IMR-90 (cell line): ENCODE results near the gene RGS16. TPM values are rescaled to one million over a fixed set of nuclear protein-coding genes. Genes with fewer than 3 reads are reported as not detected.
A peak's percentile ranks its signal among the peaks of the same experiment; 100 is the strongest.

ENCODE experiments used
- ATAC-seq: fragments of 200-7000 bp; cut with Tn5 transposase; 2 replicates; pipeline ENCODE4 v1.9.1; 2020; ENCODE audit warnings: low read depth, mild to moderate bottlenecking, moderate library complexity
- BruUV-seq: library from RNA; stranded (reverse); fragments of 400-500 nt; replicated peaks from 2 replicates; lab custom pipeline; 2021; lab: Mats Ljungman, UMichigan
- CTCF ChIA-PET: fragments of 300-600 bp; formaldehyde crosslinking; extraction: SDS; loops from one replicate; lab custom pipeline; 2021; ENCODE audit warnings: antibody characterized with exemption; lab: Yijun Ruan, JAX
- POLR2A ChIA-PET: fragments of 300-600 bp; sonication (Branson Sonifier 250); formaldehyde crosslinking; loops from one replicate; lab custom pipeline; 2022; ENCODE audit warnings: antibody characterized with exemption; ENCODE audit not compliant: unreplicated experiment; lab: Charles Lee
- DNase-seq: peaks from one replicate; pipeline ENCODE4 v3.0.0; 2013
- H2AFZ ChIP-seq: replicated peaks from 2 replicates; pipeline ENCODE3; 2013; ENCODE audit warnings: low read length, mild to moderate bottlenecking; ENCODE audit not compliant: poor library complexity
- H2AK5ac ChIP-seq: 2 replicates; pipeline ENCODE4 v1.6.1; 2013; ENCODE audit warnings: low read depth, low read length, inconsistent platforms
- H2AK9ac ChIP-seq: replicated peaks from 2 replicates; pipeline ENCODE3; 2013; ENCODE audit warnings: mild to moderate bottlenecking, low read depth, low read length, moderate library complexity; ENCODE audit not compliant: poor library complexity
- H2BK120ac ChIP-seq: 2 replicates; pipeline ENCODE4 v1.6.1; 2013; ENCODE audit warnings: low read depth, low read length, inconsistent platforms
- H2BK15ac ChIP-seq: 3 replicates; pipeline ENCODE4 v1.6.1; 2013; ENCODE audit warnings: low read depth, low read length, inconsistent platforms
- H2BK20ac ChIP-seq: 2 replicates; pipeline ENCODE4 v1.6.1; 2013; ENCODE audit warnings: low read depth, mild to moderate bottlenecking, inconsistent platforms, low read length, moderate library complexity
- H2BK5ac ChIP-seq: 2 replicates; pipeline ENCODE4 v1.6.1; 2013; ENCODE audit warnings: mild to moderate bottlenecking, low read depth, low read length, inconsistent platforms; ENCODE audit not compliant: poor library complexity, severe bottlenecking
- H3K14ac ChIP-seq: replicated peaks from 2 replicates; pipeline ENCODE4 v1.6.1; 2013; ENCODE audit warnings: low read depth, low read length, inconsistent platforms
- H3K18ac ChIP-seq: 2 replicates; pipeline ENCODE4 v1.6.1; 2013; ENCODE audit warnings: low read depth, low read length, control low read depth
- H3K23ac ChIP-seq: 2 replicates; pipeline ENCODE4 v1.6.1; 2013; ENCODE audit warnings: low read depth, low read length, inconsistent platforms
- H3K27ac ChIP-seq: 2 replicates; pipeline ENCODE4 v1.5.1; 2013; ENCODE audit warnings: mild to moderate bottlenecking, control low read depth, low read length; ENCODE audit not compliant: insufficient read depth
- H3K27me3 ChIP-seq: 2 replicates; pipeline ENCODE4 v1.6.1; 2013; ENCODE audit warnings: low read length; ENCODE audit not compliant: control insufficient read depth, insufficient read depth
- H3K36me3 ChIP-seq: 2 replicates; pipeline ENCODE4 v1.6.1; 2013; ENCODE audit warnings: low read length, mixed read lengths; ENCODE audit not compliant: control insufficient read depth, insufficient read depth
- H3K4ac ChIP-seq: 2 replicates; pipeline ENCODE4 v1.6.1; 2013; ENCODE audit warnings: low read depth, low read length, inconsistent platforms
- H3K4me1 ChIP-seq: 2 replicates; pipeline ENCODE4 v1.6.1; 2013; ENCODE audit warnings: low read length, mixed read lengths; ENCODE audit not compliant: control insufficient read depth, insufficient read depth
- H3K4me2 ChIP-seq: 2 replicates; pipeline ENCODE4 v1.6.1; 2013; ENCODE audit warnings: low read depth, mild to moderate bottlenecking, control low read depth, low read length, moderate library complexity
- H3K4me3 ChIP-seq: 2 replicates; pipeline ENCODE4 v1.5.1; 2013; ENCODE audit warnings: low read depth, mild to moderate bottlenecking, control low read depth, low read length, moderate library complexity; ENCODE audit not compliant: insufficient read depth
- H3K56ac ChIP-seq: 2 replicates; pipeline ENCODE4 v1.6.1; 2013; ENCODE audit warnings: low read length, inconsistent platforms; ENCODE audit not compliant: insufficient read depth; ENCODE audit errors: extremely low read depth
- H3K79me1 ChIP-seq, 2 experiments: 2 replicates each; pipeline ENCODE4 v1.6.1; 2013; ENCODE audit warnings: low read length in 2 of 2, inconsistent platforms in 1 of 2, low read depth in 1 of 2
- H3K9ac ChIP-seq: 2 replicates; pipeline ENCODE4 v1.6.1; 2013; ENCODE audit warnings: low read depth, low read length, control low read depth
- H3K9me1 ChIP-seq: 2 replicates; pipeline ENCODE4 v1.6.1; 2013; ENCODE audit warnings: low read length, inconsistent platforms; ENCODE audit not compliant: insufficient read depth
- H3K9me3 ChIP-seq: 2 replicates; pipeline ENCODE4 v1.6.1; 2013; ENCODE audit warnings: low read length; ENCODE audit not compliant: control insufficient read depth, insufficient read depth
- H4K20me1 ChIP-seq: 2 replicates; pipeline ENCODE4 v1.6.1; 2013; ENCODE audit warnings: low read length, inconsistent platforms; ENCODE audit not compliant: insufficient read depth
- H4K5ac ChIP-seq: 2 replicates; pipeline ENCODE4 v1.6.1; 2013; ENCODE audit warnings: mild to moderate bottlenecking, low read depth, low read length, control low read depth
- H4K8ac ChIP-seq, 2 experiments: 2 replicates each; pipeline ENCODE4 v1.6.1; 2013; ENCODE audit warnings: low read depth in 2 of 2, low read length in 2 of 2, control low read depth in 1 of 2, inconsistent platforms in 1 of 2
- H4K91ac ChIP-seq: 2 replicates; pipeline ENCODE4 v1.6.1; 2013; ENCODE audit warnings: low read depth, low read length, inconsistent platforms; ENCODE audit not compliant: insufficient read depth
- FOS ChIP-seq: fragments of 150-350 bp; IDR thresholded peaks from 2 replicates; pipeline ENCODE4 v1.6.1; 2016; ENCODE audit warnings: low read depth, low read length
- MAFK ChIP-seq: IDR thresholded peaks from 2 replicates; pipeline ENCODE4 v1.6.1; 2012; ENCODE audit warnings: low read depth, low read length, improper control_type of control experiment
- WGBS, 2 experiments: methylation state at CpG; one replicate each; pipeline versions ENCODE4 v1.1.5 to v1.1.7; 2013; ENCODE audit warnings: missing lambda C conversion rate in 2 of 2; ENCODE audit not compliant: insufficient read length in 1 of 2; ENCODE audit errors: extremely low coverage in 2 of 2; 5-methylcytosine and 5-hydroxymethylcytosine counted together
- dilution Hi-C: fragments of 300-500 bp; cut with HindIII; formaldehyde crosslinking; loops from one replicate; pipeline ENCODE4 v1.14.3; 2018; ENCODE audit warnings: low sequenced_read_pairs; ENCODE audit not compliant: unreplicated experiment
- in situ Hi-C: fragments of 300-500 bp; cut with MboI; formaldehyde crosslinking; loops from 3 replicates; pipeline ENCODE4 v1.14.3; 2019; ENCODE audit warnings: low sequenced_read_pairs, inconsistent platforms, mixed read lengths
- intact Hi-C: fragments of 100-400 bp; cut with micrococcal nuclease; formaldehyde crosslinking; loops from 2 replicates; pipeline ENCODE4 v1.10.0; 2022
- polyA plus RNA-seq, 3 experiments: library from polyadenylated mRNA; depleted of rRNA; stranded (reverse); fragments of >200 nt; gene quantifications; 2 replicates each; pipeline ENCODE4 v1.2.3, GENCODE V29; 2012; ENCODE audit warnings: low replicate concordance in 1 of 3
- total RNA-seq: library from RNA; depleted of rRNA; stranded (reverse); fragments of >200 nt; gene quantifications from 2 replicates; pipeline ENCODE4 v1.2.3, GENCODE V29; 2012

RGS16 gene
- total and polyA plus RNA-seq, 2 of the 4 experiments (the other 2 are of a cell fraction): 0.15 to 0.18 TPM

DNA sequence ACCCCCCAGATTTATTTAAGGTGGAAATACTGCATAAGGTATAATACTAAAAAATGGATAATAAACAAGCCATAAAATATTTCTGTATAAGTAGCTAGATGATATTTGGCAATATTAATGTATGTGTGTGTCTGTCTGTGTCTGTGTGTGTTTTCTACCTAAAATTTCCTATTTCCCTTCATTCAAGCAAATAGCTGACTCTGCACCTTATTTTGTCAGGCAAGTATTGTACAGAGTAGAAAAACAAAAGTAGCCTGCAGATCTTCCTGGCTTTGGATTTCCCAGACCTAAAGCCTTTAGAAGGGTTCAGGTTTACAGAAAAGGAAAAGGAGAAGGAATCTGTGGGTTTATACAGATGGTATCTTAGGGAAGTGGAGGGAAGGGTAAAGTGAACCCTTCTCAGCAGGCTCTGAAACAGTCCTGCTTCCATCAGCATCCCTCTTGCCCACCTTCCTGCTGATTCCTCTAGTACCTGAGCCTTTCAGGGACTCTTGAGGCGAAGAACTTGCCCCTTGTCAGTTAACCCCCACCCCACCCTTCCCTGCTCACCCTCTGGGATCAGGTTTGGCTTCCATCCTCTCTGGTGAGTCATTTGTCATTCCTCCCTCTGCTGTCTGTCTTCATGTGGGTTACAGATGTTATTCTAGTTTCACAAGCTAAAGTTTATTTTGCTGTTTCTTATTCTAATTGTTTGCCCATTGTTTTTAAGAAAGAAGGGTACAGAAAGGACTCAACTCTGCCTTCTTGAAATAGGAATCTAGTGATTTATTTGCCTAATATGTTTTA lies 21.7 kb upstream of the RGS16 start:
- no peak overlapping the region for H3K4me3 ChIP-seq
- H3K4me1 ChIP-seq: peaks cover 1% of the 10 kb centered on the region; the same call in 1 of the 2 replicates
- no peaks in the 10 kb centered on the region for H3K9me3 ChIP-seq
- H2AFZ ChIP-seq: no peak overlapping the region
- no peak overlapping the region for H4K8ac ChIP-seq
- no peak overlapping the region for H3K9ac ChIP-seq
- H3K4me2 ChIP-seq: no peak overlapping the region
- dilution Hi-C loops (no loop called here), in situ Hi-C loops (no loop called here), intact Hi-C loops (no loop called here)
- POLR2A ChIA-PET: no interaction called here
- WGBS, 2 experiments: 22% methylated on average over 1 of the region's 1 CpG; no CpG with 5 or more reads in 1 of the 2 experiments
- no peak overlapping the region for H3K14ac ChIP-seq
- DNase-seq (no peak), ATAC-seq (no peak)
- BruUV-seq: no TSS peak
- H2BK120ac ChIP-seq: no peak overlapping the region
- no peak overlapping the region for H2AK5ac ChIP-seq
- H3K56ac ChIP-seq: no peak overlapping the region
- no peak overlapping the region for H4K5ac ChIP-seq
- peaks cover 11% of the 10 kb centered on the region for H3K27me3 ChIP-seq
- no peak overlapping the region for H3K18ac ChIP-seq
- H2AK9ac ChIP-seq: no peak overlapping the region
- H3K23ac ChIP-seq: no peak overlapping the region
- H4K20me1 ChIP-seq: no peaks in the 10 kb centered on the region
- no peaks in the 10 kb centered on the region for H3K36me3 ChIP-seq
- H3K27ac ChIP-seq: no peak overlapping the region
- no peaks in the 10 kb centered on the region for H3K79me1 ChIP-seq
- H2BK15ac ChIP-seq: no peak overlapping the region
- H2BK20ac ChIP-seq: no peak overlapping the region
- no peak overlapping the region for H4K91ac ChIP-seq
- no peak overlapping the region for H2BK5ac ChIP-seq
- H3K4ac ChIP-seq: no peak overlapping the region
- CTCF ChIA-PET: no interaction called here
- peaks cover 2% of the 10 kb centered on the region; the same call in 1 of the 2 replicates for H3K9me1 ChIP-seq
- TF ChIP-seq FOS: no peak
- TF ChIP-seq MAFK: peak; percentile 70
